SU-DHL-6 (cell line): Measurements from ENCODE around the gene DPP4.

ENCODE experiments used
- CTCF ChIP-seq: fragments of 200-600 bp; sonication (generic); IDR thresholded peaks from one replicate; pipeline ENCODE4 v1.5.1; 2017; ENCODE audit warnings: antibody characterized with exemption, mild to moderate bottlenecking, low read length, moderate library complexity; ENCODE audit not compliant: insufficient read depth, poor library complexity, severe bottlenecking
- EZH2phosphoT487 ChIP-seq: fragments of 200-600 bp; sonication (generic), shearing (Covaris generic); conservative IDR thresholded peaks from 2 replicates; pipeline ENCODE4 v1.6.1; 2018; ENCODE audit warnings: mild to moderate bottlenecking, antibody characterized with exemption, low read length, moderate library complexity, mixed read lengths

GRCh38 chr2:162053808-162054155 is 20.2 kb downstream of the DPP4 start:
- no peak for TF ChIP-seq EZH2phosphoT487
- TF ChIP-seq CTCF, result no peak
